Activated CD4-positive, alpha-beta T cell treated with anti-CD3 and anti-CD28 coated beads, Interleukin-2, amount 50 U/mL, for 24 hours (primary cell): ENCODE data around the gene OLIG2.

Experiments
- DNase-seq, 2 donors: peaks; one replicate each; pipeline ENCODE4 v3.0.0-alpha.2; 2020; ENCODE audit warnings: low read depth in 1 of 2, low spot score in 1 of 2

The OLIG2 gene

DNA sequence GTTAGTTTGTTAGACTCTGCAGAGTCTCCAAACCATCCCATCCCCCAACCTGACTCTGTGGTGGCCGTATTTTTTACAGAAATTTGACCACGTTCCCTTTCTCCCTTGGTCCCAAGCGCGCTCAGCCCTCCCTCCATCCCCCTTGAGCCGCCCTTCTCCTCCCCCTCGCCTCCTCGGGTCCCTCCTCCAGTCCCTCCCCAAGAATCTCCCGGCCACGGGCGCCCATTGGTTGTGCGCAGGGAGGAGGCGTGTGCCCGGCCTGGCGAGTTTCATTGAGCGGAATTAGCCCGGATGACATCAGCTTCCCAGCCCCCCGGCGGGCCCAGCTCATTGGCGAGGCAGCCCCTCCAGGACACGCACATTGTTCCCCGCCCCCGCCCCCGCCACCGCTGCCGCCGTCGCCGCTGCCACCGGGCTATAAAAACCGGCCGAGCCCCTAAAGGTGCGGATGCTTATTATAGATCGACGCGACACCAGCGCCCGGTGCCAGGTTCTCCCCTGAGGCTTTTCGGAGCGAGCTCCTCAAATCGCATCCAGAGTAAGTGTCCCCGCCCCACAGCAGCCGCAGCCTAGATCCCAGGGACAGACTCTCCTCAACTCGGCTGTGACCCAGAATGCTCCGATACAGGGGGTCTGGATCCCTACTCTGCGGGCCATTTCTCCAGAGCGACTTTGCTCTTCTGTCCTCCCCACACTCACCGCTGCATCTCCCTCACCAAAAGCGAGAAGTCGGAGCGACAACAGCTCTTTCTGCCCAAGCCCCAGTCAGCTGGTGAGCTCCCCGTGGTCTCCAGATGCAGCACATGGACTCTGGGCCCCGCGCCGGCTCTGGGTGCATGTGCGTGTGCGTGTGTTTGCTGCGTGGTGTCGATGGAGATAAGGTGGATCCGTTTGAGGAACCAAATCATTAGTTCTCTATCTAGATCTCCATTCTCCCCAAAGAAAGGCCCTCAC, at the start of gene OLIG2:
OLIG2 (plus strand) TSS at position 447 of the 954 bp plus-strand sequence. CDS start 928 bp downstream, outside the sequence.
- no peak for DNase-seq

DNA sequence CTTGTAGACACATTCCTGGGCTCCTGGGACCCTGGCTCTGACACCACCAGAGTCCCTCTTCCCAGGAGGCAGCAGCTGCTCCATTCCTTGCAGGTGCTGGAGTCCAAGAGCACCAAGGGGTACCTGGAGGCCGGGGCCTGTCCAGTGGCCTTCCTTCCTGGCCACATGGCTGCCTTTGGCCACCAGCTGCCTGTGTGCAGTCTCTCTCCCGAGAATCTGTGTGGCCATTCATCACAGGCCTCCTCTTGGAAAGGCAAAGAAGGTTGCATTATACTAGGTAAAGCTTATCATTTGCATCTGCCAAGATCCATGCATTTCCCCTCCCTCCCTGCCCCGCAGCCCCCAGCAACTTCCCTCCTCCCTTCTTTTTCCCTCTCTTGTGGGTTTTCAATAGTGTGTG, 48.9 kb upstream of the OLIG2 start:
- DNase-seq = no peak

DNA sequence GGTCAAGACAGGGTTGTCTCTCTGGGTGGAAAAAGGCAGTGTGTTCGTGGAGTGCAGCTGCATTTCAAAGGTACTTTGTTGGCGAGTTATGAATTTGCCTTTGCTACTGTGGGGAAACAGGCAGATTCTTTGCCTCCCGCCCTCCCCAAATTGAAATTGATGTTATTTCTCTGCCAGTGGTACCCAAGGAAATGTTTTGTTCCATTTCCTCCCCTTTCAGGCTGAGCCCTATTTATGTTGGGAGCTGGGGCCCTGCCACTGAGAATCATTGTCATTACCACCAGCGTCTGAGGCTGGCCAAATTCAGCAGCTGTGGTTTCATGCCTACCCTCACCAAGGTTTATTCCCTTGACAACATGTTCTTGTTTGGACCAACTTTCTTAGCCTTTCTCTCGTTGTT, 48.5 kb upstream of the OLIG2 start:
- no peak for DNase-seq

DNA sequence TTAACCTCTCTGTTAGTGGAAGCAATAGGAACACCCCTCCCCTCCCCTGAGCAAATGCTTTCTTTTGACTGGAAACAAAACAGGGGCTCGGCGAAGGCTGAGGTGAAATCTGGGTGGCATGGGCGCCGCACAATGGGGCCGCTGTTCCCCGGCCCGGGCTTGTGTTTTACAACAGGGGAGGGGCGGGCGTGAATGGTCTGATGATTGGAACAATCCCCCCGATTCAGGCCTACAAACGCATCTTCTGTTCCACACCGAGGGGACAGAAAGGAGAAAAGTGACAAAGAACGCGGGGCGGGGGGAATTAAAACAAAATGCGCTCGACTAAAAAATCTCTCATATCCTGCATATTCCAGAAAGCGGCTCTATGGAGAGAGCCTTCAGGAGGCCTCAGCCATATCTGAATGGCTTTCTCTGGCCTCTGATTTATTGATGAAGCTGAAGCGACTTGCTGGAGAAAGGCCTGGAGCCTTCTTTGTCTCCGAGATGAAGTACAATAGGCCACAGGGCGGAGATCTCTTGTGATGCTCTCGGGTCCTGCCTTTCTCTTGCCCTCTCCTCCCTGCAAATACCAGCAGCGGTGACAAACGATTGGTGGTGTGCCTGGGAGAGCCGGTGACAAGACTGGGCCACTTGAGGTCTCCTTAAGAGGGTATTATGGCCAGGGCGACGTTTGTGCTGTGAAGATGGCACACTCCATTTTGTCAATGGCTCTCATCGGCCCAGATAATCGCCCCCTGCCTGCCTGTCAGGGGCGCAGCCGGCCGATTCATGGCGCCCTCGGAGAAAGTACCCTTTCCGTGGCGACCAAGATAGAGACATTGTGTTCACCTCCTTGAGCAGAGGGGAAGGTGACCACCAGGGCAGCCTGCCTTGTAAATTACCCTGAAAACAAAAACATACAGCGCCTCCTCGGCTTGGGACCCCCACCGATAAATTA, 47.1 kb upstream of the OLIG2 start:
- DNase-seq = no peak

DNA sequence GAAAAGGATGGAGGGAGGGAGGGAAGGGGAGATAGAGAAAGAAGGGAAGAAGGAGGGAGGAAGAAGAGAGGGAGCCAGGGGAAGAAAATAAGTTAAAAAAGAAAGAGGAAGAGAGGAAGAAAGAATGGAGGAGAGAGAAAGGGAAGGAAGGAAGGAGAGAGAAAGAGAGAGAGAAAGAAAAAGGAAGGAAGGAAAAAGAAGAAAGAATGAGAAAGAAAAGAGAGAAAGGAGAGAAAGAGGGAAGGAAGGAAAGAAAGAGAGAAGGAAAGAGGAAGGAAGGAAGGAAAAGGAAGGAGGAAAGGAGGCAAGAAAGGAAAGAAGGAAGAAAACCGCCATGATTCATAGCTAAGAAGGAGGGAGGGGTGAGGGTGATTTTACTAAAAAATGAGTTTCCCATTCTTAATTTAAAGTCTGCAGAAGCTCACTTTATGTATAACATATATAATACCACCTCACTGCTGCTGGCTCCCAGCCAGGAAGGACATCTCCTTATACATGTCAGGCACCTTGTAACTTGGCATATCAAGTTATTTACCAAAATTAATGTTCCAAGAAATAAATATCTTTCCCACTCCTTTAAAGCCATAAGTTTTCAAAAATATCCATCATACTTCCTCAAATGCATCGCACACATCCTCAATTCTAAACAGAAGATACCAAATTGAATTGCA, 46.0 kb upstream of the OLIG2 start:
- DNase-seq = no peak

DNA sequence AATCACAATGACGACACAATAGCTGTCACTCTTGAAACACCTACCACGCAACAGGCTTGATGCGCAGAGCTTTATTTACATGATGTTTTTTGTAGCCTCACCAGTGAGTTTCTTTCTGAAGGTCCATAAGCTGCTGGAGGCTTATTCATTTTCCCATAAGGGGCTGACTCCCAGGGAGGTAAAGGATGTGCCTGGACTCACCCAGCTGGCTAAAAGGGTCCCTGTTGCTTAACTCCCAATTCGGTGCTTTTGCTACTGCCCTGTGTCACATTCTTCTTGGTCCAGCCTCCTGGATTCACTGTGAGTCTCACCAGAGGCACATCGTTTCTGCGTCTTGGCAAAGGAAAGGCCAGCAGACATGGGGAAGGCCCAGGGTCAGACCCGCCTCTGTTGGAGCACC, 44.6 kb upstream of the OLIG2 start:
- no peak for DNase-seq

DNA sequence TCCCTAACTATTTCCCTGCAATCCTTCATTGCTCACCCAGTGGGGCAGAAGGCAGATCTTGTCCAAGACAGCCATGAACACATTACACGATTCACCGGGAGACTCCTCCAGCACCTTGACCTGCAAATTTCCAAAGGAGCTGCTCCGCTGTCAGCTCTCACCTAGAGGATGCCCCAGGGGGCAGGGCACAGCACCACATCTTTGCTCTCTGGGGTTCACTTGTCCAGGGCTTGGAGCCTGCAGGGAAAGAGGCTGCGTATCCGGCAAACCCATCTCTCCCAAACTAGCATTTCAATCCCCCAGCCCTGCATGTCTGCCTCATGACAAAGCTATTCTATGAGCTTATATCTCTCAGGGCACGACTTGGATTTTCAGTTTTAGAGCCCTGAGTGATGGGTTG, 35.1 kb upstream of the OLIG2 start:
- DNase-seq = no peak

DNA sequence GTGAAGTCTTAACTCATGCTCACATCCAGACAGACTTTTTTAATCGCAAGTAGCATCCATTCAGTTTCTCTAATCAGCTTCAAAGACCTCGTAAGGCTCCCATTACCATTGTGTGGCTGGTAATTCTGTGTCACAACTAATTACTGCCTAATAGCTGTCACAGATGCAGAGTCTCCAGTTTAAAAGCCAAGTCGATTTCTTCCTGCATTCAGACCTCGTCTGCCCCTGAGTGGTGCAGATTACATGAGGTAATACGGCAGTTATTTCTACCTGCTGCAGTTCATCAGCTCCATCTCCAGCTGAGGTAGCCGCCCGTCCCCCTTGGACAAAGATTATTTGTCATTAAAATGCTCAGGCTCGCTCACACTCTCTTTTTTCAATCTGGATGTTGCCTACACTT, 34.4 kb upstream of the OLIG2 start:
- DNase-seq = no peak

DNA sequence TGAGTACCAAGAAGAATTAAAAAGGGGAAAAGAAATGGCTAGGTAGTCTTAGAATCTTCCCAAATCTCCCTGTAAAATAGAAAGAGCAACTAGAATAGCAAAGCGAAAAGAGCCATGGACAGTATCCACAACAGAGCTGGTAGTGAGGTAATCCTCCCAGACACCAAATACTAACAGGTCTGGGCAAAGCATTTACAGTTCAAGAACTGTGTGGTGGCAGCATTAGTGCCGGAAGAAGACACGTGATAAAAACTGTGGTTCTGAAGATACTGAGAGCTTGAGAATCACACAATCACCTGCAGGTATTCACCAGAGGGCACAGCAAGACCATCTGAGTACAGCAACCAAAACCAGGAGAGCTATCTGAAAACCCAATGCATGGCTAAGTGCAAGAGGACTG, 31.8 kb upstream of the OLIG2 start:
- DNase-seq = no peak

DNA sequence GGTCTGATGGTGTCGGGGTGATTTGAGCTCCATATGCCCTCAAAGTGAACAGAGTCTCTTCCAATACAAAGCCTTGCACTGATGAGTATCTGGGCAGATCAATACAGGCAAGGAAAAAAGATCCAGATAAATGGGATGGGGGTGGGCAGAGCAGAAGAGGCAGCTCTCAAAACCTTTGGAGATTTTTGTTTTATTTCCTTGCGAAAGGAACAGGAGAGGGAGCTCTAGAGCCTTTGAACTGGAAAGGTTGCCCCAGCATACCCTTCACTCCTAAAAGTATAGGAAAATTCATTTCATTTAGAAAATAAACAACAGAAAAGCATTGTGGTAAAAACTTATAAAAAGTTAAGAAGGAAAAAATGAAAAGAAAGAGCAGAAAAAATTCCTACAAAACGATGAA, 31.4 kb upstream of the OLIG2 start:
- no peak for DNase-seq

DNA sequence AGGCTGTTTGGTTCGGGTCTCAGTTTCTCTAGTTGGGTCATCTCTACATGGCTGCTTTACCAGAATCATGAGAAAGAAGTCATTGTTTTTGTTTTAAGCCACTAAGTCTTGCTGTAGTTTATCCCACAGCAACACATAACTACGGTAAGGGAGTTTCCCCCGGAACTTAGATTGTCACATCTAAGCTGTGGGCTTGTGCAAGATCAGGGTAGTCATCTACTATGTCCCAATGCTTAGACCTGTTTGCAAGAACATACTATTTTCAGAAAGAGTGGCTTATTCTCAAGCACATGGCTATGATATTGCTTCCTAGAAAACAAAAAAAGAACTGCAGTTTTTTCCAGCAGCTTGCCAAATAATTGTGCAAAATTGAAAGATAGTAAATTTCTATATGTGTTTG, 18.0 kb upstream of the OLIG2 start:
- DNase-seq = no peak

DNA sequence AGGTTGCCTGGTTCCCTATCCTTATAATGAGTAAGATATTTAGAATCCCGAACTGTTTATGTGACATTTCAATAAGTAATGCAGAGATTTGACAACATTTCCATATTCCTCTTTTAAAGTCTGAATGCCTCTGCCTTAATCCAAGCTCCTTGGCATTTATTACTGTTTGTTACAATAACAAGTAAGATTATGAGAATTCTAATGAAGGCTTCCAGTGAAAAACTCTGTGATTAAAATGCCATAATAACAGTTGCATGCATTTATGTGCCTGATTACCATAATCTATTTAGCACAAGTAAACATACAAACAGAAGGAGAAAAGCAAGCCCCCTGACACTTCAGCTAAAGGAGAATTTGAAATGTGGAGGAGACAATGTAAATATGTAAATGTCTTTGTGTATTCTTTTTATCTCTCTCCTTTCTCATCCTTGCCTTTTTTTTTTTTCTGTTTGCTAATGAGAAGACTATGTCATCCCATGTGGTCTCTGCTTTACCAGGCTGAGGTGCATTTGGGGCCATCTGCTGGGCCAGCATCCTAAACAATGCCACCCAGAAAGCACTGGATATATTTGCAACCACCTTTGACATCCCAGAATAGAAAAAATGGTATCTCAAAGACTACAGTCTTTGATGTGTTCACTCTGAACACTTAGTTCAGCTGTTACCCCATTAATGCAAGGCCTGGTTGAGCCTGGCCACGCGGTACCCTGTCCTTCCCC, 17.2 kb upstream of the OLIG2 start:
- DNase-seq = no peak

DNA sequence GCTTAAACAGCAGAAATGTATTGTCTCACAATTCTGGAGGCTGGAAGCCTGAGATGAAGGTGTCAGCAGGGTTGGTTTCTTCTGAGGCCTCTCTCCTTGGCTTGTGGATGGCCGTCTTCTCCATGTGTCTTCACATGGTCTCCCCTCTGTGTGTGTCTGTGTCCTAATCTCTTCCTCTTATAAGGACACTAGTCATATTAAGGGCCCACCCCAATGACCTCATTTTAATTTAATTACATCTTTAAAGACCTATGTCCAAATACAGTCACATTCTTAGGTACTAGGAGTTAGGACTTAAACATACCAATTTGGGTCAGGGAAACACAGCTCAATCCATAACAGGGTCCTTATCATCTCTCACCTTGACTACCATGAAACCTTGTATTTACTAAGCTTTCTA, 14.8 kb upstream of the OLIG2 start:
- no peak for DNase-seq

DNA sequence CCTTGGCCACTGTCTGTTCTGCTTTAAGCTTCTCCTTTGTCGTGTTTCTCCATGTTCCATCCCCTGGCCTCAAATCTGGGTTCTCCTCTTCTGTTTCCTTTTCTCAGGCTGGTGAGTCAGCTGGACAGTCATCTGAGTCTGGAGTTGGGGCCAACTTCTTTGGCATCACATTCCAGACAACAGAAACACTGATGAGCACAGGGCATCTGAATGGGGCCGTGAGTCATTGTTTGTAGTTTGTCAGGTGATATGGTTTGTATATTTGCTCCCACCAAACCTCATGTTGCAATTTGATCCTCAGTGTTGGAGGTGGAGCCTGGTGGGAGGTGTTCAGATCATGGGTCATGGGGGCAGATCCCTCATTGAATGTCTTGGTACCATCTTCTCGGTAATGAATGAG, 14.3 kb upstream of the OLIG2 start:
- no peak for DNase-seq

DNA sequence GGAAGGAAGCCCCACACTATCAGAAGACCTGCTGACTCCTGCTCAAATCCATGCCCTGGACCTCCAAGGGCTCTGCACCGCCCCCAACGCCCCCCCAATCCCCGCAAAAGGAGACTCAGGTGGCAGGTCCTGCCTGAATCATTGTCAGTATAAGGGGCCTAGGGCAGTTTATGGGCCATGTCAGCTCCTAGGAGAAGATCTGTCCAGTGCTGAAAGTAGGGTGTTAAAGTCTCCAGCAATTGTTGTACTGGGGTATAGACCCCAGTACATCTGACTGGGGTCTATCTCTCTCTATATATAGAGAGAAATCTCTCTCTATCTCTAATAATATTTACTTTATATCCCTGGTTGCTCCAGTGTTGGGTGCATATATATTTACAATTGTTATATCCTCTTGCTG, 12.1 kb upstream of the OLIG2 start:
- no peak for DNase-seq

DNA sequence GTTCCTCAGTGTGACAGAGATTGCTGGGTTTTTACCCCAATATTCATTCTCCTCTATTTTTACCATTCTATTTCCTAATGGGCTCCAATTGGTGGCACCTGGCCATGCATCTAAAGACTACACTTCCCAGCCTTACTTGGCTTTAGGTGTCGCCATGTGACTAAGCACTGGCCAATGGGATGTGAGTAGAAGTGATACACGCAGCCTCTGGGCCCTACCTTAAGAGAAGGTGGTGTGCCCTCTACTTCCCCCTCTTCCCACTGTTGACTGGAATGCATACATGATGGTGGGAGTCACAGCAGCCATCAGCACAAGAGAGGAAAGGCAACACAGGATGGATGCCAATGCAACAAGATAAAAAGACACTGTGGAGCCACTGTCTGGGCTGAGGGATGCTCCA, 11.4 kb upstream of the OLIG2 start:
- DNase-seq = no peak

DNA sequence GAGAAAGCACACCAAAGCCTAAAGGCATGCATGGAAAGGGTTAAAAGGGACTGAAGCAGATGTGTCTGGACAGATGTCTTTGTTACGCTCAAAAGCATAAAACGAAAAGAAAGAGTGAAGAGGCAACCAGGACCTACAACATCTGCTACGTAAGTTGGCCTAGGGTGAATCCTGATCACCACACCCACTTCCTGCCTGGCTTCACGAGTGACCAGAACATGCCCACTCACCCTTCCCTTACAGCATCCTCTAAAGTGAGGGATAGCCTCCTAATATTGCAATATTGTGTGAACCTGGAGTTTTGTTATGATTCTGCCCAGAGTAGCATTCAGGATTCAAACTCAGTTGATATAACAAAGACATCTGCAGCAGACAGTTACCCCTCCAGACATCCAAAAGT, 10.6 kb upstream of the OLIG2 start:
- DNase-seq = no peak

DNA sequence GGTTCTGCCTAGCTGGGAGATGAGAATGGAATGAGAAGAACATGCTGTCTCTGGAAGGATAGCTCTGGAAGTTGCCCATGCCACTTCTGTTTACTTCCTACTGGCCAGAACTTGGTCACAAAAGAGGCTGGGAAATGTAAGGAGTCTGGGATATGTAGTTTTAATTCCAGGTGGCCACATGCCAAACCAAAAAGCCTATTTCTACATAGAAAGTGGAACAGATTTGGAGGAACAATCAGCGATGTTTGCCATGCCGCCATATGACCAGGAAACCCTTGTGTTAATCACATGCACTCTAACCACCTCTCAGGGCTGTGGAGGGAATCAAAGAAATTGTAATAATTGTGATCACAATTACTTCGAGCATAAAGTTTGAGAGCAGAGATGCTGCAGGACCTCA, 10.0 kb upstream of the OLIG2 start:
- DNase-seq = no peak

DNA sequence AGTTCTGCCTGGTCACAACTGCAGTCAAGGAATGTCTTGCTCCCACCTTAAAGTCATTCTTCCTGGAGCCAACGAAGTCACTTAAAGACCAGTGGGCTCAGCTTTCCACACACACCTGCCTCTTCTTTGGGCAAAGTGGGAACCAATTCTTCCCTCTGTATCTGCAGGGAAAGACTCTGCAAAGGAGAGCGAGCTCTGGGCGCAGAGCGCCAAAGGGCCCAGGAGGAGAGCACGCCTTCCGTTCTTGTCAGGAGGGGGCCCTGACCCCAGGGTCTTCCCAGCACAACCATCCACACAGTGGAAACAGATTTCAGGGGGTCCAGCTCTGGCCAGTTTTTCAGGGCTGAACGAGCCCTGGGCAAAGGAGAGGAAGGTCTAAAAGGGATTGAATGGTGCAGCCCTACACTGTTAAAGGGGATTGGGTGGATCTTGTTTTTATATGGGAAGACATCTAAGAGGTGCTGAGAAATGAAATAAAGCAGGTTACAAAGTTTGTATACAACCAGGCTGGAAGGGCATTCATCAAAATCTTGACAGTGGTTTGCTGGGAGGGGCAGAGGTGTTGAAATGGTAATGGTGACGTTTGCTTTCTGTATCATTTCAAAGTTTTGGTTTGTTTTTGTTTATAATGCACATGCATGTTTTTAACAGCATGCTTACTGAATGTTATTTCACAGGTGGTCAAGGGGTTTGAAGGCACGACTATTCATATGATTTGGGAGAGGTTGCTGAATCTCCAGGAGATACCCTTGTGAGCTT, 6.8 kb upstream of the OLIG2 start:
- DNase-seq = no peak

DNA sequence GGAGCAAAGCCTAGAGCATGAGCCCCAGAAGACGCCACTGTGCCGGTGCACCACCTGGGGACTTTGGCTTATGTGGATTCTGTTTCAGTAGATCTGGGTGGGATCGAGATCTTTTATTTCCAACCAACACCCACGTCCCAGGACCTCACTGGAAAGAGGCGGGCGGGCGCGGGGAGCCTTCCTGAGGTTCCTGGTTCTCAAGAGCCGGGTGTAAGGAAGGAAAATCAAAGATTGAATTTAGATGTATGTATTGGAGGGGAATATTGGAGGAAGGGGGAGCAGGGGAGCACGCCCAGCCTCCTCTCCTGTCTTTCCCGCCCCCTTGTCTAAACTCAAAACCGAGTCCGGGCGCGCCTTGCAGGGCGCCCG, 6.2 kb upstream of the OLIG2 start:
- no peak for DNase-seq
